GM12878 (cell line): Measurements from ENCODE around the gene PTPRM. TPM values are rescaled to one million over a fixed set of nuclear protein-coding genes. Genes with fewer than 3 reads are reported as not detected.

Experiments
- ATAC-seq: fragments of 200-7000 bp; cut with Tn5 transposase; 3 replicates; pipeline ENCODE4 v1.9.1; 2020; ENCODE audit warnings: mild to moderate bottlenecking, moderate library complexity
- BruUV-seq: library from RNA; stranded (reverse); fragments of 400-500 nt; replicated peaks from 2 replicates; lab custom pipeline; 2021; lab: Mats Ljungman, UMichigan
- CTCF ChIA-PET: fragments of 300-600 bp; sonication (Branson Sonifier 250); formaldehyde crosslinking; extraction: SDS; loops from one replicate; lab custom pipeline; 2021; ENCODE audit warnings: inconsistent platforms; lab: Yijun Ruan, JAX
- POLR2A ChIA-PET: fragments of 350-600 bp; formaldehyde crosslinking; extraction: SDS; loops from one replicate; lab custom pipeline; 2021; ENCODE audit warnings: inconsistent platforms; lab: Charles Lee
- RAD21 ChIA-PET: fragments of 300-600 bp; sonication (Branson Sonifier 250); formaldehyde crosslinking; loops from one replicate; lab custom pipeline; 2023; ENCODE audit warnings: antibody characterized with exemption; ENCODE audit not compliant: unreplicated experiment; lab: Charles Lee
- SMC1A ChIA-PET: fragments of 300-600 bp; sonication (Branson Sonifier 250); formaldehyde crosslinking; loops from one replicate; lab custom pipeline; 2023; ENCODE audit not compliant: unreplicated experiment, uncharacterized antibody; lab: Charles Lee
- DNase-seq: peaks from one replicate; pipeline ENCODE4 v3.0.0-alpha.2; 2011; ENCODE audit warnings: low read depth, low spot score
- FAIRE-seq: peaks from 3 replicates; lab custom pipeline; 2011; peaks lifted over from hg19 to GRCh38; lab: Jason Lieb, UNC
- H2AFZ ChIP-seq: 2 replicates; pipeline ENCODE4 v1.6.0; 2011; ENCODE audit warnings: low read depth, low read length, control low read depth; ENCODE audit not compliant: control insufficient read depth
- H3K27ac ChIP-seq: 2 replicates; pipeline ENCODE4 v1.5.1; 2011; ENCODE audit warnings: control low read depth; ENCODE audit not compliant: control insufficient read depth, insufficient read depth
- H3K27me3 ChIP-seq, 2 experiments: replicated peaks in 1 of 2; 2 replicates each; pipeline versions ENCODE4 v1.6.0 to v1.6.1; 2011; ENCODE audit warnings: low read length in 1 of 2; ENCODE audit not compliant: control insufficient read depth in 2 of 2, insufficient read depth in 2 of 2
- H3K36me3 ChIP-seq, 2 experiments: 2 replicates each; pipeline ENCODE4 v1.5.1; 2011; ENCODE audit warnings: low read length in 1 of 2; ENCODE audit not compliant: control insufficient read depth in 2 of 2, insufficient read depth in 2 of 2
- H3K4me1 ChIP-seq: 2 replicates; pipeline ENCODE4 v1.6.1; 2011; ENCODE audit warnings: mild to moderate bottlenecking, low read length, moderate library complexity, mixed read lengths; ENCODE audit not compliant: control insufficient read depth, insufficient read depth
- H3K4me2 ChIP-seq: 2 replicates; pipeline ENCODE4 v1.6.0; 2011; ENCODE audit warnings: control low read depth; ENCODE audit not compliant: control insufficient read depth, insufficient read depth
- H3K4me3 ChIP-seq: fragments of 200-600 bp; sonication (generic); 2 replicates; pipeline ENCODE4 v1.5.1; 2016
- H3K79me2 ChIP-seq: 2 replicates; pipeline ENCODE4 v1.6.0; 2011; ENCODE audit warnings: low read length; ENCODE audit not compliant: control insufficient read depth, insufficient read depth
- H3K9ac ChIP-seq: 2 replicates; pipeline ENCODE4 v1.8.0; 2011; ENCODE audit warnings: low read length, control low read depth, mixed read lengths; ENCODE audit not compliant: control insufficient read depth, insufficient read depth
- H3K9me3 ChIP-seq: replicated peaks from 3 replicates; pipeline ENCODE4 v1.5.1; 2011; ENCODE audit warnings: mild to moderate bottlenecking, low read length; ENCODE audit not compliant: control insufficient read depth, insufficient read depth
- H4K20me1 ChIP-seq: 2 replicates; pipeline ENCODE4 v1.6.0; 2011; ENCODE audit not compliant: control insufficient read depth, insufficient read depth
- CTCF ChIP-seq, 3 experiments: IDR thresholded peaks in 2 of 3; conservative IDR thresholded peaks in 1 of 3; 2 replicates each; pipeline ENCODE4 v1.5.1; 2011; ENCODE audit warnings: low read depth in 3 of 3, low read length in 3 of 3, mild to moderate bottlenecking in 3 of 3, control low read depth in 2 of 3, moderate library complexity in 2 of 3, inconsistent platforms in 1 of 3, mixed read lengths in 1 of 3; ENCODE audit not compliant: control insufficient read depth in 2 of 3, insufficient read depth in 1 of 3; ENCODE audit errors: extremely low read depth in 1 of 3
- MTA3 ChIP-seq: IDR thresholded peaks from 2 replicates; pipeline ENCODE4 v1.6.1; 2012; ENCODE audit warnings: low read length, inconsistent platforms, borderline replicate concordance
- NR2C2 ChIP-seq: IDR thresholded peaks from 2 replicates; pipeline ENCODE4 v1.6.1; 2011; ENCODE audit warnings: borderline replicate concordance, low read depth; ENCODE audit not compliant: control insufficient read depth, insufficient read length
- PAX5 ChIP-seq: IDR thresholded peaks from 2 replicates; pipeline ENCODE4 v1.6.1; 2011; ENCODE audit warnings: low read depth, low read length, borderline replicate concordance
- RBBP5 ChIP-seq: fragments of 200-600 bp; sonication (generic); conservative IDR thresholded peaks from 2 replicates; pipeline ENCODE4 v1.6.1; 2016
- RCOR1 ChIP-seq: conservative IDR thresholded peaks from 2 replicates; pipeline ENCODE4 v1.6.1; 2012; ENCODE audit warnings: low read depth, low read length, improper control_type of control experiment
- RFX5 ChIP-seq: IDR thresholded peaks from 2 replicates; pipeline ENCODE4 v1.6.1; 2011; ENCODE audit warnings: low read depth, low read length, improper control_type of control experiment
- SMC3 ChIP-seq: IDR thresholded peaks from 2 replicates; pipeline ENCODE4 v1.6.1; 2011; ENCODE audit warnings: low read length, improper control_type of control experiment, borderline replicate concordance
- YBX1 ChIP-seq: fragments of 450-650 bp; IDR thresholded peaks from 2 replicates; pipeline ENCODE4 v1.6.1; 2016; ENCODE audit warnings: antibody characterized with exemption
- ZNF217 ChIP-seq: fragments of 450-650 bp; IDR thresholded peaks from 2 replicates; pipeline ENCODE4 v1.6.1; 2017; ENCODE audit warnings: antibody characterized with exemption, mild to moderate bottlenecking
- ZNF592 ChIP-seq: fragments of 450-650 bp; IDR thresholded peaks from 2 replicates; pipeline ENCODE4 v1.6.1; 2017; ENCODE audit warnings: mild to moderate bottlenecking, moderate library complexity
- WGBS: methylation state at CpG from one replicate; pipeline ENCODE4 v1.1.6; 2016; ENCODE audit warnings: low lambda C conversion rate; ENCODE audit not compliant: insufficient replicate concordance, insufficient coverage; ENCODE audit errors: missing lambda C conversion rate; 5-methylcytosine and 5-hydroxymethylcytosine counted together
- in situ Hi-C: fragments of 300-500 bp; cut with MboI; formaldehyde crosslinking; loops from 9 replicates; pipeline ENCODE4 v1.14.3; 2018; ENCODE audit warnings: mixed read lengths
- intact Hi-C: fragments of 100-400 bp; cut with micrococcal nuclease; formaldehyde crosslinking; loops from one replicate; pipeline ENCODE4 v1.14.2; 2022; ENCODE audit not compliant: unreplicated experiment
- polyA plus RNA-seq, 11 experiments: library from polyadenylated mRNA; depleted of rRNA in 4 of 11; unstranded in 6 of 11; stranded (reverse) in 5 of 11; fragments of >200 nt; fragmentation: Nextera tagmentation in 4 of 11; fragmentation: Illumina TruSeq in 1 of 11; extraction: Ambion mirVana in 4 of 11; extraction: Trizol in 1 of 11; gene quantifications; 1 replicate in 1 of 11; 2 replicates in 10 of 11; pipeline versions ENCODE4 v1.2.1 to v1.2.3, GENCODE V29; 2011 to 2016; ENCODE audit warnings: inconsistent platforms in 2 of 11, missing spikeins in 2 of 11, low read depth in 1 of 11
- total RNA-seq, 4 experiments: library from RNA; depleted of rRNA in 3 of 4; stranded (reverse); fragments of >200 nt in 3 of 4; fragmentation: Illumina TruSeq in 1 of 4; extraction: Trizol in 1 of 4; gene quantifications; 2 replicates each; pipeline versions ENCODE4 v1.2.1 to v1.2.3, GENCODE V29; 2013 to 2021

Gene PTPRM
- total and polyA plus RNA-seq, 10 of the 15 experiments (the other 5 are each of a cell fraction or from before 2014, with no cell fraction given): 0.07 to 22.6 (median 0.60) TPM

- TF ChIP-seq CTCF (IDR thresholded peaks at IDR 0.05 in 2 of 3, conservative IDR thresholded peaks at IDR 0.05 in 1 of 3; ENCODE audit: control insufficient read depth in 2 of 3, extremely low read depth in 1 of 3, insufficient read depth in 1 of 3, low read depth in 3 of 3, low read length in 3 of 3) (no peak), RBBP5 (no peak), MTA3 (no peak), RCOR1 (no peak), ZNF217 (no peak), SMC3 (no peak)
These were observed 720.2 kb downstream of the PTPRM start (continued) for GRCh38 chr18:8287196-8287885.

- FAIRE-seq: no peak
These were observed 721.5 kb downstream of the PTPRM start for GRCh38 chr18:8288472-8289195.

More at GRCh38 chr18:8288472-8289195, 721.5 kb downstream of the PTPRM start:
- SMC1A ChIA-PET: interaction anchor here (0.9 to 1.0 kb wide), 2 partner anchors 11 to 43 kb away, joined by 3 to 5 read pairs; no protein-coding TSS in a partner anchor
- no peak overlapping the region for H3K9ac ChIP-seq
- H3K4me2 ChIP-seq: no peak overlapping the region
- RAD21 ChIA-PET: no interaction called here
- intact Hi-C loops: no loop called here
- no peaks in the 10 kb centered on the region for H3K27me3 ChIP-seq
- no peaks in the 10 kb centered on the region for H3K9me3 ChIP-seq
- no peaks in the 10 kb centered on the region for H3K36me3 ChIP-seq
- TF ChIP-seq NR2C2: no peak
- TF ChIP-seq RFX5: no peak
- TF ChIP-seq PAX5: no peak
- TF ChIP-seq YBX1: no peak
- TF ChIP-seq ZNF592: no peak
- TF ChIP-seq, all 136 proteins: peak for 0
- no peak overlapping the region for H3K4me3 ChIP-seq
- CTCF ChIA-PET: no interaction called here
- H2AFZ ChIP-seq: no peak overlapping the region
- ATAC-seq: no peak
- in situ Hi-C loops: no loop called here
- 47% methylated on average over 8 of the region's 8 CpGs for WGBS
- POLR2A ChIA-PET: no interaction called here
- H3K79me2 ChIP-seq: no peaks in the 10 kb centered on the region
- no peaks in the 10 kb centered on the region for H3K4me1 ChIP-seq
- no peaks in the 10 kb centered on the region for H4K20me1 ChIP-seq
- no peak for DNase-seq
- no TSS peak for BruUV-seq
- no peak overlapping the region for H3K27ac ChIP-seq
